Dermis blood vessel endothelial cell (primary cell): ENCODE data around the gene PLEKHG5. TPM values are rescaled to one million over a fixed set of nuclear protein-coding genes. Genes with fewer than 3 reads are reported as not detected.
A peak's percentile ranks its signal among the peaks of the same experiment; 100 is the strongest.
"Not testable (repeated sequence)": the region's sequence is repeated elsewhere in the genome, so short reads cannot be mapped to it uniquely, and the experiment has no call there.

Source experiments
- DNase-seq: peaks from one replicate; pipeline ENCODE4 v3.0.0; 2010
- total RNA-seq: library from RNA; depleted of rRNA; stranded (reverse); fragments of >200 nt; gene quantifications from 2 replicates; pipeline ENCODE4 v1.2.3, GENCODE V29; 2014

The PLEKHG5 gene
- total RNA-seq, 1 donor from 2014 or later: 50.9 TPM

DNA sequence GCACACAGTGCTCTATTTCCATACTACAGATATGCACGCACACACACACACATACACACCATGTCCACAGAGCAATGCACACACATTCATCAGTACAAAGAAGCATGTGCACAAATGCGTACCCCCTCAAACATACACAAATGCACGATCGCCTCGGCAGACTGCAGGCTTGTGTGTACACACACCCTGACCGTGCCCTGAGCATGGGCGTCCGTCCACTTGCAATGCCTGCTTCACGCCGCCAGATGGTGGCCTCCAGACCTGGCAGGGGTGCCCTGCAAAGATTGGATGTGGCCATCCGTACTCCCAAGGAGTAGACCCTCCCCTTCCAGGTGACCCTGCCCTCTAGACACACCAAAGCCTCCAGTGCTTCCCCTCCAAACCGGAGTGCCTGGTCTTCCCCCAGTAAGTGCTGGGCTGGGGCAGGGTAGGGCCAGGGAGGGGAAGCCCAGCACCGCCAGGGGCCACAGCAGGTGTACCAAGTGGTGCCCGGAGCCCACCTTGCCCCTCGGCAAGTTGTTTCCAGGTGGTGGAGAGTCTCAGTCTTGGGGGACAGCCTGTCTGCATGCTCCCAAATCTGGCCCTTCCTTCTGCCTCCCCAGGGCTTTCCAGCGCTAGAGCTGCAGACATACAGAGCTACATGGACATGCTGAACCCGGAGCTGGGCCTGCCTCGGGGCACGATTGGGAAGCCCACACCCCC lies 46.3 kb downstream of the PLEKHG5 start:
- DNase-seq: peak; percentile 72

DNA sequence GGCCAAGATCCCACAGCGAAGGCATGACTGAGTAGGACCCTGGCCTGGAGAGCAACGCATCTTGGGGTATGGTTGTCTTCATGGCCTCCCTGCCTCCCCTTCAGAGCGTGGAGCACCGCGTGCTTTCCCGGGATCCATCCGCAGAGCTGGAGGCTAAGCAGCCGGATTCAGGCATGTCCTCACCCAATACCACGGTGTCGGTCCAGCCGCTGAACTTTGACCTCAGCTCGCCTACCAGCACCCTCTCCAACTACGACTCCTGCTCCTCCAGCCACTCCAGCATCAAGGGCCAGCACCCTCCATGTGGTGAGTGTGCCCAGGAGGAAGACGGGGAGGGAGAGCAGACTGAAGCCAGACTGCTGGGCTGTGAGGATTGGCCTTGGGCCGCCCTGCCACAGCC lies 47.1 kb downstream of the PLEKHG5 start:
- no peak for DNase-seq

DNA sequence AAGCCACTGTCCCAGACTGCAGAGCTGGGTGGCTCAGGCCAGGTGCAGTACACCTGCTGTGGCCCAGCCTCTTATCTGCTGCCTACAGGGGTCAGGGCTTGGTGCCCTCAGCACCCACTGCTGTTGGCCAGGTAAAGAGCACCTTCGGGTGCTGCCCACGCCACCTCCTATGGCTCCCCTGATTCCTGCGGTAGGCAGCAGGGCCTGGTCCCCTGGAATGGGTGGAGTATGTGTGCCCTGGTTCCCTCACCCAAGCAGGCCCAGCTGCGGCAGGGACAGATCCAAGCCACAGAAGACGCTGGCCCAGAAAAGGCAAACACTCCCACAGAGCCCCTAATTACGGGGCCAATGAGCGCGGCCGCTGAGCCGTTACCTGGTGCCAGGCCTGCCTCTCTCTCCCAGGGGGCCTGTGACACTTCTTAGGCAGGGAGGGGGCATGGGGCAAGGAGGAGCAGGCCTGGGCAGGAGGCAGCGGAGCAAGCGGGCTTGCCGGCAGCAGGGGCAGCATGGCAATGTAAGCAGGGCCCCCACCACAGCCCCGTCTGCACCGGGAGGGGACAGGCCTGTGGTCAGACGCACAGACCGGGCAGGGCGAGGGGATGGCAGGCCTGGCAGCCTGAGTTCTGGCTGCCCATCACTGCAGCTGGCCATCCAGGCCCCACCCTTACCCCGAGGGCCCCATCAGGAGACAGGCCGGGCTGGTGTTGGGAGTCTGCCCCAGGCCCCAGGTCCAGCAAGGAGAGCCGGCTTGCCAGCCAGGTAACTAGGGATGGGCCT lies 47.9 kb downstream of the PLEKHG5 start:
- no peak for DNase-seq

DNA sequence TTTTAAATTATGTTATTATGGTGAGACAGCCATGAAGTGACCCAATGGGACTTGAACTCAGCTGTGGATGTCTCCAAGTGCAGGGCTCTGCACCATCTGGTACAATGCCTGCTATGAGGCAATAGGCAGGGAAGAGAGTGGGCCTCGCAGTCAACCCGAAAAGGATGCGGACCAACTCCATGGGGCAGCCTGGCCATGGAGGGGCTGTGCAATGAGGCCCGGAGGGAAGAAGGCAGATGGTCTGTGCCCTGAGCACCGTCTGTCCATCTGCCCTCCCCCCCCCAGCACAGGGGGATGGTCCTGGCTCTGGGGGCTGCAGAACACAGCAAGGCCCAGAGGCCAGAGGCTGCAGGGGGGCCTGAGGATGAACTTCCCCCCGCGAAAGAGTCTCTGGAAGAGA lies 49.9 kb downstream of the PLEKHG5 start:
- DNase-seq: no peak

DNA sequence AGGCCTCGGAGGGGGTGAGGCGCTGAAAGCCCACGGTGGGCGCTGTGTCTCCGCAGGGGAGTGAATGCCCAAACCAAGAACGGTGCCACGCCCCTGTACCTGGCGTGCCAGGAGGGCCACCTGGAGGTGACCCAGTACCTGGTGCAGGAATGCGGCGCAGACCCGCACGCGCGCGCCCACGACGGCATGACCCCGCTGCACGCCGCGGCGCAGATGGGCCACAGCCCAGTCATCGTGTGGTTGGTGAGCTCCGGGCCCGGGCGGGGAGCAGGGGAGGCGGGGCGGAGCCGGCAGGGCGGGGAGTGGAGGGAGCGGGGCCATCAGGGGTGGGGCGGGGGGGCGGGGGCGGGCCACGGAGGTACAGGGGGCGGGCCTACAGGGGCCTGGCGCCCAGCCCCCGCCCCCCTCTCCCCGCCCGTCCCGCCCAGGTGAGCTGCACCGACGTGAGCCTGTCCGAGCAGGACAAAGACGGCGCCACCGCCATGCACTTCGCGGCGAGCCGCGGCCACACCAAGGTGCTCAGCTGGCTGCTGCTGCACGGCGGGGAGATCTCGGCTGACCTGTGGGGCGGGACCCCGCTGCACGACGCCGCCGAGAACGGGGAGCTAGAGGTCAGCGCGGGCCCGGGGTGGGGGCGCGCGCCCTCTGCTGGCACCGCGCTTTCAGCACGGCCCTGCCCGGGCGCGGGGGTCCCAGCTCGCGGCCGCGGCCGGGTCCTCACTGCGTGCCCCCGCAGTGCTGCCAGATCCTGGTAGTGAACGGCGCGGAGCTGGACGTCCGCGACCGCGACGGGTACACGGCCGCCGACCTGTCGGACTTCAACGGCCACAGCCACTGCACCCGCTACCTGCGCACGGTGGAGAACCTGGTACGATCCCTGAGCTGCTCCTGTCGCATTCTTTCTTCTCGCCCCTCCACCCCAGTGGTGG lies 51.0 kb downstream of the PLEKHG5 start:
- DNase-seq: no peak

DNA sequence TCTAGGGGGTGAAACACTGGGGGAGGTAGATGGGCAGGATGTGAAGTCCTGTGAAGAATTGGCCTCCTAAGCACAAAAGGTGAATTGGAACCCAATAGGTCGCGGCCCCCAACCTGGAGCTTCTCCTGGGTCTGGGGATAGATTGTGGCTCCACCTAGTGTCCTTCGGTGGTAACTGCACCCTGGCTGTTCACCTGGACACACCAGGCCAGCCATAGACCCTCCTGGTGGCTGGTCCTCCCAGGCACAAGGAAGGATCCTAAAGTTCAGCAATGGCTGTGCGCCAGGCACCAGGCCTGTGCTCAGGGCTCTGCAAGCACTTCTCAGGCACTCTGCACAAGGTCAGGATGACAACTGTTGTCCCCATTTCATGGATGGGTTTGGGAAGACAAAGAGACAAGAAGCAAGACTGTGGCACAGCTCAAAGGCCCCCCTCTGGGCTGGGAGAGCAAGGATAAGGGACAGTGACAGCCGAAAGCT lies 53.4 kb downstream of the PLEKHG5 start:
- peak; percentile 79 for DNase-seq

DNA sequence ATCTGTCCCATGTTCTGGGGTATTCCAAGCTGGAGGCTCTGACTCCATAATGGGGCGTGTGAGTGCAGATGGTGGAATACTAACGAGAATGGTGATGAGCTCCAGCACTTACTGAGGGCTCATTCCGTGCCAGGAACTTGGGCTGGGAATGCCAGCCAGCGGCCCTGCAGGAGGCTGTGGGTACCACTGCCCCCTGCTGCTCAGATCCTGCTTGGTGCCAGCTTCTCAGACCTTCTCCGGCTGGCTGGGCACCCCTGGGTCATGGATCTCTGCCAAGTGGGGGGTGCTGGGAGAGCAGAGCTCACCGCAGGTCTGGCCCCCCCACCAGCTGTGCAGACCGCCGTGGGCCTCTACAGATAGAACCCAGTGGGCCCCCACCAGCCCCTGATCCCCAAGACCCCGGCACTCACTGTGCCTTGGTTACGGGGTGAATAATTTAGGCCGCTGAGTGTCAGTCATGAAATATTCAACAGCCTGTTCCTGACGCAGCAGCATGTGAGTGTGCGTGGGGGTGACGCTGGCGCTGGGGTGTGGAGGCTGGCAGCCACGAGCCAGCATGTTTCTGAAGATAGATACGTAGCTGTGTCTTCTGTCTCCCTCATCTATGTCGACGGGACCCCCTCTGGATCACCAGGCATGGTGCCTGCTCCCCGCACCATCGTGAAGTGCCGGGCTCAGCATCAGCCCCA lies 54.3 kb downstream of the PLEKHG5 start:
- peak; percentile 40 for DNase-seq

DNA sequence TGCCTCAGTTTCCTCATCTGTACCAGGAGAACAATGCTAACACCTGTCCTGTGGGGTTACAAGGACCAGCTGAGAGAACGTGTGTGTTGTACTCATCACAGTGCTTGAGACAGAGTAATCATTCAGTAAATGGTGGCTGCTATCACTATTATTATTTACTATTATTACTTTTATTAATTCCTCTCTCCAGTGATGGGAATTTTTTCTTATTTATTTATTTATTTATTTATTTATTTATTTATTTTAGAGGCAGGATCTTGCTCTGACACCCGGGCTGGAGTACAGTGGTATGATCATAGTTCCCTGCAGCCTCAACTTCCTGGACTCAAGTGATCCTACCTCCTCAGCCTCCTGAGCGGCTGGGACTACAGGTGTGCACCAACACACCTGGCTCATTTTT lies 55.2 kb downstream of the PLEKHG5 start:
- DNase-seq: not testable (repeated sequence)

DNA sequence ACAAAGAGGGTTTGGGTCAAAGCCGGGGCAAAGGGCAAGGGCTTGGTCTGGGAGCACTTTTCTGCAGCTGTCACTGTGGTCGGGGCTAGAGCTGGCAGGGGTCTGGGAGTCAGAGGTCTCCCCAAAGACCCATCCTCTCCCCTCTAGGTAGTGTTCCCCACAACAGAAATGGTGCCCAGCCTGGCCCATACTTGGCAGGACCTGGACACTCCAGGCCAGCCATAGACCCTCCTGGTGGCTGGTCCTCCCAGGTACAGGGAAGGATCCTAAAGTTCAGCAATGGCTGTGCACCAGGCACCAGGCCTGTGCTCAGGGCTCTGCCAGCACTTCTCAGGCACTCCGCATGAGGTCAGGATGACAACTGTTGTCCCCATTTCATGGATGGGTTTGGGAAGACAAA lies 55.9 kb downstream of the PLEKHG5 start:
- DNase-seq: no peak

DNA sequence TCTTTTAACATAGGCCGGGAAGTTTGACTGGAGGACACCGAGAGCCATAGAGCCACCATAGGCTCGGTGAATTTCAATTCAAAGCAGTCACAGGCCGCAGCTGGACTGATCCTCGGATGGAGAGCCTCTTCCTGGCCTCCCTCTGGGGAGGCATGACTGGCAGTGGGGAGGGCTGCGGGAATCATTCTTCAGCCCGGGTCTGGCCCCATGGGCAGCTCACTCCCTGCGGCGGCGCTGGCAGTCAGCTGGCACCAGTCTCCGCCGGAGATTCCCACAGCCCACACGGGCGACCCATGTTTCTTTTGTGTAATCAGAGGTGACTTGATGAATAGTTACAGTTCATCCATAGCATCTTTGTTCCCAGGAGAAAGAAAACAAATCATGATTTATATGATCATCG lies 56.3 kb downstream of the PLEKHG5 start:
- DNase-seq: no peak

DNA sequence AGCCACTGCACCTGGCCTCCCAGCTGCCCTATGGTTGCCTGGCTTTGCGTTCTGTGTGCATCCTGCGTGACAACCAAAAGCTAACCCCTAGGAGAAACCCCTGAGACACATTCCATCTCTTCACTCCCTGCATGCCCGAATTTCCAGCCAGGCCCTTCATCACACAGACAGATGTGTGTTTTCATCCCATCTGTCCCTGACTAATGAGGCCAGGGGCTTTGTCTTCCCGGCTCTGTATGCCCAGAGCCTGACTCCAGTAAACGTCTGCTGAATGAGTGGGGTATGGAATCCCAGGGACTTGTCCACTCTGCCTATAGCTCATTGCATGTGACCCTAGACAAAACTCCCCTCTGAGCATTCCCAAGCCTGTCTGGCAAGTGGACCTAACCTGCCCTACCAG lies 57.3 kb downstream of the PLEKHG5 start:
- DNase-seq: no peak

DNA sequence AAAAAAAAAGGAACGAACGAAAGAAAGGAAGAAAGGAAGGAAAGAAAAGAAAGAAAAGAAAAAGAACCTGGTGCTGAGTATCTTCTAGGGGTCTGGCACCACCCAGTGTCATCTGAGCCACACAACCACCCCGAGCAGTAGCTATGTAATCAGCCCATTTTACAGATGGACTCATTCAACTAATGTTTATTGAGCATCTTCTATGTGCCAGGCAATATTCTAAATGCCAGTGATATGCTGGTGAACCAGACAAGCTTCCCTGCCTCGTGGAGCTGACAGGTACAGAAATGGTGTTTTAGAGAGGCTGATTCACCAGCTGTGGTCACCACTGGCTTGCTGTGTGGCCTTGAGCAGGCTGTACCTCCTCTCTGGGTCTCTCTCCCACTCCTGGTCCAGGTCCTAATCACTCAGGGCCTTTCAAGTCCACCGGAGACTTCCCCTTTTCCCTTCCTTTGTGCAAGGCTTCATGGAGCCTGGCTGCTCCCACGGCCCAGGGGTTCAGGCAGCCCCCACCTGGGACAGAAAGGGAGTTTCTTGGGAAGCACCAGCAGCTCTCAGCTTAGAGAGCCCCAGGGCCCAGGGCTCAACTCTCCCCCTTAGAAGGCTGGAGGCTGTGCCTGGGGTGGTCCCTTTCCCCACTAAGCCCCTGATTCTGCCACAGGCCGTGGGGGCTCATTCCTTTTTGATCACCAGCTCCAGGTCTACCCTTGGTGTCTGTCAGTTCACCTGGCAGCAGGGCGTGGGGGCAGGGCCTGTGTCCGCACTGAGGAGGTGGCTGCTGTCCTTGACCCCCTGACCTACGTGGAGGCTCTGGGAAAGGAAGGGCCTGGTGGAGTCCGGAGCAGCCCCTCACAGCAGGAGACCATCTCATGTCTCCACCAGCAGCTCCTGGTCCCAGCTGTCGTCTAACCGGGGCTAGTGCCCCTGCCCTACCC lies 59.6 kb downstream of the PLEKHG5 start:
- not testable (repeated sequence) for DNase-seq

DNA sequence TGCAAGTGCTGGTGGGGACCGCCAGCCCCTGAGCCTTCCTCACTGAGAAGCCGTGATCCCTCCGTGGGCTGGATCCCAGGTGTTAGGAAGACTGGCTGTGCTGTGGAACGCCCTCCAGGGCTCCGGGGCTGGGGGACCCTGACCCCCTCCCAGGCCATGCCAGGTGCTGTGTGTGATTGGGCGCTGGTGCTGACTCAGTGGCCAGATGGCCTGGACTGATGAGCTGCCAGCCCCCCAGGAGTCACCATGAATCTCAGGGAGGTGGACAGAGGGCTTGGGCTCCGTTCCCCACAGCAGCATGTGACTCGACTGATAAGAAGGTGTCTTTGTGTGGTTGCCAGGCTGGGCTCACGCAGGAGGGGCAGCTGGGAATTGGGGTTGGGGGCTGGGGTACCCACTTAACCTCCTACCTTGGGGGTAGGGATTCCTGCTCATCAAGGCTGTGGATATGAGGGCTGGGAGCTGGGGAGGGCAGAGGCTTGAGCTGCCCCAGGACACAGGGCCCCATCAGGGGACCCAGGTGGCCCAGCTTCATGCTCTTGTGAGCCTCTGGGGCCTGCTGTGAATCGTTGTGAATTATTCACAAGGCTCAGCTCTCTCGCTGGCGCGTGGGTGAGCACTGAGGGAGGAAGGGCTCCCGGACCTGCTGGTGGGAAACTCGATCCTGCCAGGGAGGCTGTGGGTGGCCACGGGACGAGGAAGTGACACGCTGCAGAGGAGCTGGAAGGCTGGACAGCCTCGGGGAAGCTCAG lies 61.6 kb downstream of the PLEKHG5 start:
- not testable (repeated sequence) for DNase-seq

DNA sequence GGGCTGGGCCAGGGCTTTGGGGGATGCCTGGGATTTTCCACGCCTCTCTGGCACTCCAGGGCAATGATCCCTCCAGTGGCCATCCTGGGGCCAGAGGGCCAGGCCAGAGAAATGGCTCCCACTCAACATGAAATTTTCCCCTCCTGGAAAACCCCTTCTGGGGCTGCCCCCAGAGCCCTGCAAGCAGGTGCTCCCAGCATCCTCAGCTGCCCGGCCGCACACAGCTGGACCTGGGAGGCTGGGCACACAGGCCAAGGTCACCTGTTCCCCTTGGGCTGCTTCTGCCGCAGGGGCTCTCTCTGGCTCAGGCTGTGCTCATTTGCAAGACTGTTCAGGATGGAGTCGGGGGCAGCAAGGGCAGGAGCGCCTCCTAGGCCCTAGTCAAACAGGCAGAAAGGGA lies 63.0 kb downstream of the PLEKHG5 start:
- not testable (repeated sequence) for DNase-seq

DNA sequence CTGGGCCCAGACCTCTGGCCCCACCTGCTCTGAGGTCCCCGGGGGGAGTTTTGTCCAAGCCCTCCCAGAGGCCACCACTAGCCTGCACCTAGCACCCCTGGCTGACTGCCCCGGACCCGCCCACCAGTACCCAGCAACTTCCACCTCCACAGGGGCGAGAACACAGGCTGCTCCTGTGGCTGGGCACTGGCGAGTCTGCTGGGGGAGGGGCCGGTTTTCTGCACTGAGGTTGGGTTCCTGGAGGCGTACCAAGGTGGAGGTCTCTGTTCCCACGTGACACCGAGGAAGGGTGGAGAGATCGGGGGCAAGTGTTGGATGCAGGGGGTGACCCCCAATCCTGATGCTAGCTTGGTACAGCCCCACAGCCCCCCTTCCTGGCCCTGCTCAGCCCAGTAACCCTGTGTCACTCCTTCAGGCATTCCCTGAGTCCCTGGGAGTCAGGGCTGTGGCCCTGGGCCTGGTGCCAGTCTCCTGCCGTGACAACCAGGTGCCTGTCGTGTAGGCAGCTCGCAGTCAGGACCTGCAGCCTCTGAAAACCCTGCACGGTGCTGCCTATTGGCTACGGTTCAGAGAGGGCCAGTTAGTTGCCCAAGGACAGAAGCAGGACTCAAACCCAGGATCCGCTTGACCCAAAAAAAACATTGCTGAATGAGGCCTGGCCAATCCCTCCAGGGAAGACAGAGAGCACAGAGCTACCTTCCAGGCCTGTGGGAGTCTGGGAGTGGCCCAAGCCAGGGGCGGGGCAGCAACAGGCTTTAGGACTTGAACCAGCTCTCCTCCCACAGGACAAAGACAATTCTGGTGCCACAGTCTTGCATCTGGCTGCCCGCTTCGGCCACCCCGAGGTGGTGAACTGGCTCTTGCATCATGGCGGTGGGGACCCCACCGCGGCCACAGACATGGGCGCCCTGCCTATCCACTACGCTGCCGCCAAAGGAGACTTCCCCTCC lies 63.8 kb downstream of the PLEKHG5 start:
- no peak for DNase-seq

DNA sequence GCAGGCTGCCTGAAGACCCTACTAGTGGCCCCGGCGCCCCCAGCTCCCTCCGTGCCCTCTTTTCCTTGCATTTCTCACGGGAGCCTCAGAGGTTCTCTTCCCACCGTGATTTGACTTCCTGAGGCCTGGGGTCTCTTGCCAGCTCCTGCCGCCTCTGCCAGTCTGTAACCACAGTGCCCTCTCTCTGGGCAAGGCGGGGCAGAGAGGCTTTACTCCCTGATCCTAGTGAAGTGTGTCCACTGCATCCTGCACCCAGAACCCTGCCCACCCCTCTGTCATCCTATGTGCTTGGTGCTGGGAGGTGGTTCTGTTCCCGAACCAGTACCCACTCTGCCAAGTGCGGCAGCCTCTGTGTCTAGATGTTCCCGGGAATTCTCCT lies 64.5 kb downstream of the PLEKHG5 start:
- no peak for DNase-seq

DNA sequence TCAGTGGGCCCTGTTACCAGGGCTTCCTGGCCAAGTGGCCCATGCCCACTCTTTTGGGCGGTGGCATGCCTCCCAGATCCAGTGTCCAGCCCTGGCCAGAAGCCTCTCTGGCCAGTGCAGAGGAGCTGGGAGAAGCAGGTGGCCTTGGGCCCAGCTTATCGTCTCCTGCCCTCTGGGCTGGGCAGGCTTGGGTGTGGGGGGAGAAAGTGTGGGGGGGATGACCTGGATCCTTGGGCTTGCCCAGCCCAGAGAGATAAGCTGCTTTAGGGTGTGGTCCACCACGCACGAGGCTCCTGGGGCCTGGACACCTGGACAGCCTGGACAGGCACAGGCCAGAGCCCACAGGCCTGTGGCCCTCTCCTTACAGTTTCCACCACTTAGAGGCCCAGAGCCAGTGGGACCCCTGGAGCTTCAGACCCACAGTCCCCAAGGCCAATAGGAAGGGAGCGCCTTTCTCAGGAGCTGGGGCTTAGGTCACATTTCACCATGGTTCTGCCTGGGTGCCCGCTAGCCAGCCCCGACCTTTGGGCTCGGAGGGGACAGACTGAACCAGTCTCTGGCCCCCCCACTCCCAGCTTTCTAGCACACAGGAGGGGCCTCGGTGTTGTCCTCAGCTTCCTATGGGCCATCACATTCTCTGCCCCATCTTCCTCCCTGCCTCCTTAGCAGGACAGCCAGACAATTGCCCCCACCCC lies 65.0 kb downstream of the PLEKHG5 start:
- DNase-seq: no peak

DNA sequence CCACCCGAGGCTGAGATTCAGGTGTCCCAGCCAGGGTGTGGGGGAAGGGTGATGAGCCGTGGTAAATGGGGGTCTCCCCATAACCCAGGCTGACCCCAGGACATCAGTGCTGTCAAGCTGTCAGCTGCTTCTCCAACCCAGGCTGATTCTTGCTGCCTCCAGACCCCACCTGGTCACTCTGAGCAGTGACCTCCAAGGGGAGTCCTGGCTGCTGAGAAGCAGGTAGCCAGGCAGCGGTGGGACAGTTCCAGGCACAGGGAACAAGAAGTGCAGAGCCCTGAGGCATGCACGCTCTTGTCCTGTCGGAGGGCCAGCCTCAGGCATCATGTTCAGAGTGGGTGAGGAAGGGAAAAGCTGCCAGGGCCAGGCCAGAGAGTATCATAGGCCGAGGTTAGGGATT lies 65.8 kb downstream of the PLEKHG5 start:
- no peak for DNase-seq
